Middle frontal gyrus (tissue), 1 donor: Measurements from ENCODE around the gene RGS19.
"Not testable (repeated sequence)": the region's sequence is repeated elsewhere in the genome, so short reads cannot be mapped to it uniquely, and the experiment has no call there.

ENCODE experiments used
- DNase-seq: peaks from one replicate; pipeline ENCODE4 v3.0.0-alpha.2; 2015; ENCODE audit warnings: low spot score; ENCODE audit errors: extremely low spot score

The RGS19 gene

GRCh38 chr20:64079273-64080012 lies at the start of gene RGS19:
Gene RGS19, minus strand, starts transcription at chr20:64079518. Its CDS starts 2,632 bp downstream, at chr20:64076886.
- DNase-seq = no peak

- DNase-seq = not testable (repeated sequence)
Measured at GRCh38 chr20:64123517-64123916, 44.2 kb upstream of the RGS19 start.

GRCh38 chr20:64122927-64123326 lies 43.6 kb upstream of the RGS19 start:
- not testable (repeated sequence) for DNase-seq

DNA sequence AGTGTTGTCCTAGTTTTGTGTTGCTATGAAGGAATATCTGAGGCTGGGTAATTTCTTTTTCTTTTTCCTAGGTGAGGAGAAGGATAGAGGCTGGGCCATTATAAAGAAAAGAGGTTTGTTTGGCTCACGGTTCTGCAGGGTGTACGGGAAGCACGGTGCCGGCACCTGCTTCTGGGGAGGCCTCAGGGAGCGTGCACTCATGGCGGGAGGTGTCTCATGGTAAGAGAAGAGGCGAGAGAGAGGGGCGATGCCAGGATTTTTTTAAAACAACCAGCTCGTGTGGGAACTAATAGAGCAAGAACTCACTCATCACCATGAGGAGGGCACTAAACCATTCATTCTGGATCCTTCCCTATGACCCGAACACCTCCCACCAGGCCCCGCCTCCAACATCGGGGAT lies 42.3 kb upstream of the RGS19 start:
- DNase-seq = no peak

- DNase-seq = no peak
Measured at GRCh38 chr20:64119681-64120341, 40.5 kb upstream of the RGS19 start.

DNA sequence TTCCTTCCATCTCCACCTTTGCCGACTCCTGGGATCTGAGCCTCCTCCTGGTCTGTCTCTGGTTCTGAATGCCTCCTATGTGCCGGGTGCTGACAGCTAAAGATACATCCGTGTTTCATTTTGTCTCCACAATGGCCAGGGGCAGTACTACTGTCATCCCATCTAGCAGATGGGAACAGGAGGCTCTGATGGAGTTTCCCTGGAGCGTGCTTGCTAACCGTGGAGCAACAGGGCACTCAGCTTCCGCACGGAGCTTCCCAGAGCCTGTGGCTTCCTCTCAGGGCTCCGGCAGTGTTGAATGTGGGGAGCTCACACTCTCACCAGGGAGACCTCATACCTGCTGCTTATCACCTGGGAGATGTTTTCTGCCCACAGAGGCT lies 40.0 kb upstream of the RGS19 start:
- DNase-seq = no peak

- DNase-seq = not testable (repeated sequence)
Measured at GRCh38 chr20:64117432-64117777, 38.1 kb upstream of the RGS19 start.

DNA sequence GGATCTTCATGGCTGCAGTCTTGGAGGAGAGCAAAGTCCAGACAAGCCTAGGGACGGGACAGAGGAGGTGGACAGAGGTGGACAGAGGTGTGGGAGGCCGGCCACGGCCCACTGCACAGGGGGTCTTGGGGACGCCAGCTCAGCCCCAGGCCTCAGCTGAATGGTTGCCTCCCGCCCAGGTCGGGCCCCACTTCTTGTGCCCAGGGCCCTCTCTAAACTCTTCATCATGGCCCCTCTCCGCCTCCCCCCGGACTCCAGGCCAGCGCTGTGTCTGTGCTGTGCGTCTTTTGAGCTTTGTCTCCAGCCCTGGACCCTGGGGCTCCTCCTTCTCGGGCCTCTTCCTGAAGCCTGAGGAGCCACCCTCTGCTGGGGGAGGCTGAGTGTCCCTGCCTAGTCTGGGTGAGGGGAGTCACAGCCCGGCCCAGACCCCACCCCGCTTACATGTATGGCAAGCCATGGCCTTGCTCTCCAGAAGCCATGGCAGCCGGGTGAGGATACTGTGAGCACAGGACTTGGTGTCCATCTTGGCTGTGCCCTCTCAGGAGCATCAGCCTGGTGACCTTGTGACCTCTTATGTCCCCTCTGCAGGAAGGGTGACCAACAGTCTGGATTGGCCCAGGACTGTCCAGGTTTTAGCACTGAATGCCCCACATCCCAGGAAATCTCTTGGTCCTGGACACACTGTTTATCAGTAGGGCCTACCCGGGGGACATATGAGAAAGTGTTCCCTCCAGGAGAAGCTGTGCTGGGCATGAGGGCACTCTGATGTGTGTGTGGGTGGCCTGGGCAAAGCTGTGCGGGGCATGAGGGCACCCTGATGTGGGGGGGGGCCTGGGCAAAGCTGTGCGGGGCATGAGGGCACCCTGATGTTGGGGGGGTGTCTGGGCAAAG lies 37.5 kb upstream of the RGS19 start:
- no peak for DNase-seq

DNA sequence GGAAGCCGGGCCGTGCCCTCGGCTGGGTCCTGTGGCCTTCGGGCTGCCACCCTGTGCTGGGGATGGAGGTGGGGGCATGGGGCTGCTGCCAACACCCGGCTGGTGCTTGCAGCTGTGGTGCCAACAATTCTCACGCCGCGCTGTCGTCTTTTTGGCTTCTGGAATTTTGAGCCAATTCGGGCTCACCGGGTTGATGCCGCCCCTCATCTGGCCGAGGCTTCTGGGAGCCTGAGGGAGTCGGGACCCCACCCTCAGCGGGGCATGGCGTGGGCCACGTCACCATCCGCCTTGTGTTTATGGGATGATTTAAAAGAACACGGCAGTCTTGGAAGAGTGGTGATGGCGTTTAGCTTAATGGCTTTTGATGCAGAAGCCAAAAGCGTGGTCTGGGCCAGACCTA lies 36.7 kb upstream of the RGS19 start:
- no peak for DNase-seq

DNA sequence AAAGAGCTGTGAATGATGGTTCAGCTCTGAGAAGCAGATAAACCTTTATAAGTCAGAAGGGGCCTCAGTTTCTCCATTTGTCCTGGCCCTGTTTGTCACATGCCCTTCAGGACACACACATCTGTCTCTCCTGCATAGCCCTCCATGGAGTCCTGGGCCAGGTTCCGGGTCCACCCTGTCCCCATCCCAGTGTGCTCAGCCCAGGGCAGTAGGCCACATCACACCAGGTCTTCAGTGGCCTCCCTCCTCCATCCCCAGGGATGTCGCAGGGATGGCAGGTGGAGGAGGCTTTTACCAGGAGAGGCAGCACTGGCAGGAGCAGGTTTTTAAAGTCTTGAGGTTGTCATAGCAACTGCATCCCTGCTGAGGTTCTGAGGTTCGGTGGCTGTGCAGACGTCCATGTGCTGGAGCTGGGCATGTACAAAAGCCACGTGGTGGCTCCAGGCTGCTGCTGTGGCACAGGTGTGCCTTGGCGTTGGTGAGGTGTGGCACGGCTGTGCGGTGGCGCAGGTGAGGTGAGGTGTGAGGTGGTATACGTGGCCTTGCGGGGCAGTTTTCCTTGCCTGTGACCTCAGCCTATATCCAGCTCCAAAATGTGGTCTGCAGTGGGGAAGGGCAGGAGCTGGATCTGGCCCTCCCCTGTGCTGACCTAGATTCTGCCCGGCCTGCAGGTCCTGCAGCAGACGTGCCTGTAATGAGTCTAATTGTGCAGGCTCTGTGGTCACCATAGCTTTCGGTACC lies 36.0 kb upstream of the RGS19 start:
- no peak for DNase-seq

DNA sequence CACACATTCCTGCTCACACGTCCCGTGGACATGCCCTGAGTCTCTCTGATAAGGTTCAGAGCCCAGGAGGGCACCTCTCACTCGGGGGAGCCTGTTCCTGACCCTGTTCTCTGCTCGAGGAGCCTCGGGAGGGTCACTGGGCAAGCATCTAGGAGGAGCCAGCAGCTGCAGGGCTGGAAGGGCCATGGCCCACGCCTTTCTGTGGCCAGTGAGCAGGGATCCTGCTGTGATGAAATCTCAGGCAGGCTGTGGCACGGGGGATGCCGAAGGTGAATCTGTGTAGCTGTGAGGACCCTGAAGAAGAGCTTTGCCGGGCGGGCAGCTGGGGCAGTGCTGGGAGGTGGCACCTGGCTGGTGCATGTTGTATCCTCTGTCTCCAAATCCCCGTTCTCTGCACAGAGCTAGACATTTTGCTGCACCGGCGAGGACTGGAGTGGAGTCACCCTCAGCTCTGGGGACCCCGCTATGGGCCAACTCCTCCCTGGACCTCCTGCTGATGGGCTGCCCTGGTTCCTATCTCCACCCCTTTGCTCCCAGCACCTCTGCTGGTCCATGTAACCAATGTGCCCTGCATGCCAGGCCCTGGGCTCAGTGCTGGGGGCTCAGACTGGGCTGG lies 35.1 kb upstream of the RGS19 start:
- DNase-seq = no peak

DNA sequence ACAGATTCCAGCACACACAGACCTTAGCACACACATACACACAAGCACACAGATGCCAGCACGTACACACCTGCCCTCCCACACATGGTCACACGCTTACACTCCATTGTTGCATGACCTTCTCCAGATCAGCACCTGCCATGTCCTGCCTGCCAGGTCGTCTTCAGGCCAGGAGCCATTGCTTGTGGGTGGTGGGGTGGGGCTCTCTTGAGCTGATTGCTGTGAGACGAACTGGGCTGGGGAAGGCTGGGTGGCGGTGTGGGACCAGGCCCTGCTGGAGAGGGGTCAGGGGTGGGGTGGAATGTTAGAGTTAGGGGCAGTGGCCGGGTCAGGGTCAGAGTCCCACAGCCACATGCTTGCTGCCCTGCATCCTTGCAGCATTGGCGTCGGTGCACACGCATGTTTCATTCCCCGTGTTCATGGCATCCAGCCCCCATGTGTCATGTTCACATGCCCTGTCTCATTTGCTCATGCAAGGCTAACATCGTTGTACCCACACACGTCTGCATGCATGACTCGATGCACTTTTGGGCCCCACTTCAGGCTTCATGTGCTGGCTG lies 34.6 kb upstream of the RGS19 start:
- no peak for DNase-seq

- no peak for DNase-seq
Measured at GRCh38 chr20:64113444-64113775, 34.1 kb upstream of the RGS19 start.

GRCh38 chr20:64112691-64113443 lies 33.5 kb upstream of the RGS19 start:
- no peak for DNase-seq

- DNase-seq = no peak
Measured at GRCh38 chr20:64111841-64112641, 32.7 kb upstream of the RGS19 start.

DNA sequence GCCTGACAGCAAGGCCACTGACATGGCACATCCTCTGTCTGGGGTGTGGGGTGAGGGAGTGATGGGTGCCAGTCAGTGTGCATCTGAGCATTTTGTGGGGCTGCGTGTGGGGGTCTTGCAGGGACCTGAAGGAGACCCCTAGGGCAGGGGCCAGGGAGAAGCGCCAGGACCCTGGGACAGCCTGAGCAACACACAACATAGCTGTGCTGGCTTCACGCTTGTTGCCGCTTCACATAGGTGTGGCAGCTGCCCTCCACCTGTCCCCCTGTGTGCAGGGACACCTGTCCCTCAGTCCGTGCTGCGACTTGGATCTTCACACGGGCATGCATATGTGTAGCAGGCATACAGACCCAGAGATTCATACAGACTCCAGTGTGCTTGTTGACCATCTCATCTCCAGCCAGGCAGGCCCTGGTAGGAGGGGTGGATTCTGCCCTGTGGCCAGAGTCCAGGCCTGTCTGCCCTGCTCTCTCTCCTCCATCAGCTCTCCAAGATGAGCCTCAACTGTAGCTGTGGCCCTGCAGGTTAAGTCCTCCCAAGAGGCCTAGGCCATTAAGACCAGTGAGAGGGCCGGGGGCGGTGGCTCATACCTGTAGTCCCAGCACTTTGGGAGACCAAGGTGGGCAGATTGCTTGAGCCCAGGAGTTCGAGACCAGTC lies 31.2 kb upstream of the RGS19 start:
- DNase-seq = no peak

- no peak for DNase-seq
Measured at GRCh38 chr20:64109831-64110391, 30.6 kb upstream of the RGS19 start.
